Esophagus squamous epithelium (tissue), 4 donors: Measurements from ENCODE around the gene CROCC2.

Experiments used
- POLR2A ChIP-seq, 4 donors: fragments of 450-650 bp; IDR thresholded peaks; one replicate each; pipeline ENCODE4 v1.6.1; 2017; ENCODE audit warnings: antibody characterized with exemption in 4 of 4, mild to moderate bottlenecking in 4 of 4, moderate library complexity in 3 of 4
- TF ChIP-seq, protein P1 (sequence below), 6 experiments: fragments of 450-650 bp in 4 of 6; fragments of 200-600 bp in 2 of 6; sonication (generic) in 2 of 6; IDR thresholded peaks; one replicate each; pipeline ENCODE4 v1.5.1; 2016 to 2019; ENCODE audit warnings: antibody characterized with exemption in 6 of 6, mild to moderate bottlenecking in 4 of 6, moderate library complexity in 4 of 6

GRCh38 chr2:241035142-241035817, 129.1 kb downstream of the CROCC2 start:
- TF ChIP-seq, protein P1, sequence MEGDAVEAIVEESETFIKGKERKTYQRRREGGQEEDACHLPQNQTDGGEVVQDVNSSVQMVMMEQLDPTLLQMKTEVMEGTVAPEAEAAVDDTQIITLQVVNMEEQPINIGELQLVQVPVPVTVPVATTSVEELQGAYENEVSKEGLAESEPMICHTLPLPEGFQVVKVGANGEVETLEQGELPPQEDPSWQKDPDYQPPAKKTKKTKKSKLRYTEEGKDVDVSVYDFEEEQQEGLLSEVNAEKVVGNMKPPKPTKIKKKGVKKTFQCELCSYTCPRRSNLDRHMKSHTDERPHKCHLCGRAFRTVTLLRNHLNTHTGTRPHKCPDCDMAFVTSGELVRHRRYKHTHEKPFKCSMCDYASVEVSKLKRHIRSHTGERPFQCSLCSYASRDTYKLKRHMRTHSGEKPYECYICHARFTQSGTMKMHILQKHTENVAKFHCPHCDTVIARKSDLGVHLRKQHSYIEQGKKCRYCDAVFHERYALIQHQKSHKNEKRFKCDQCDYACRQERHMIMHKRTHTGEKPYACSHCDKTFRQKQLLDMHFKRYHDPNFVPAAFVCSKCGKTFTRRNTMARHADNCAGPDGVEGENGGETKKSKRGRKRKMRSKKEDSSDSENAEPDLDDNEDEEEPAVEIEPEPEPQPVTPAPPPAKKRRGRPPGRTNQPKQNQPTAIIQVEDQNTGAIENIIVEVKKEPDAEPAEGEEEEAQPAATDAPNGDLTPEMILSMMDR (IDR thresholded peaks at IDR 0.05) = no peak
- no peak for TF ChIP-seq POLR2A (IDR thresholded peaks at IDR 0.05)
